Glomerular visceral epithelial cell (primary cell): ENCODE results near the gene DFFB.

ENCODE experiments used
- DNase-seq: peaks from one replicate; pipeline ENCODE4 v3.0.0-alpha.2; 2016; ENCODE audit errors: extremely low spot score

DFFB gene

GRCh38 chr1:3895951-3896325 is 38.7 kb downstream of the DFFB start:
- no peak for DNase-seq

GRCh38 chr1:3896396-3897000 is 39.2 kb downstream of the DFFB start:
- no peak for DNase-seq

GRCh38 chr1:3898475-3898735 is 41.1 kb downstream of the DFFB start:
- no peak for DNase-seq

GRCh38 chr1:3898994-3899753 is 41.9 kb downstream of the DFFB start:
- peak; percentile 38 for DNase-seq

GRCh38 chr1:3899754-3900149 is 42.5 kb downstream of the DFFB start:
- no peak for DNase-seq

GRCh38 chr1:3900150-3900968 is 43.1 kb downstream of the DFFB start, which contains the start of gene C1orf174:
Gene C1orf174, minus strand, starts transcription at chr1:3900272. Its CDS starts 86 bp downstream, at chr1:3900186.
- peak; percentile 99 for DNase-seq

- peak; percentile 96 for DNase-seq
Measured at GRCh38 chr1:3900969-3901529, 43.8 kb downstream of the DFFB start.

- no peak for DNase-seq
Measured at GRCh38 chr1:3902111-3902511, 44.8 kb downstream of the DFFB start.

GRCh38 chr1:3902571-3903091 is 45.4 kb downstream of the DFFB start:
- no peak for DNase-seq

GRCh38 chr1:3903141-3904005 is 46.1 kb downstream of the DFFB start:
- DNase-seq = peak; percentile 18

- DNase-seq = no peak
Measured at GRCh38 chr1:3904006-3904842, 46.9 kb downstream of the DFFB start.

GRCh38 chr1:3904843-3905185 is 47.5 kb downstream of the DFFB start:
- DNase-seq = no peak

- no peak for DNase-seq
Measured at GRCh38 chr1:3905266-3905952, 48.1 kb downstream of the DFFB start.

GRCh38 chr1:3905953-3906671 is 48.8 kb downstream of the DFFB start:
- no peak for DNase-seq

GRCh38 chr1:3906672-3907020 is 49.4 kb downstream of the DFFB start:
- DNase-seq = no peak

GRCh38 chr1:3907031-3907534 is 49.8 kb downstream of the DFFB start:
- DNase-seq = no peak

- DNase-seq = no peak
Measured at GRCh38 chr1:3907621-3908165, 50.4 kb downstream of the DFFB start.

GRCh38 chr1:3908886-3909517 is 51.7 kb downstream of the DFFB start:
- no peak for DNase-seq
